Measurements from ENCODE around the gene PRUNE2. TPM values are rescaled to one million over a fixed set of nuclear protein-coding genes. Genes with fewer than 3 reads are reported as not detected.
A peak's percentile ranks its signal among the peaks of the same experiment; 100 is the strongest.

The PRUNE2 gene
- total and polyA plus RNA-seq, 9 of the 15 experiments (the other 6 are each of a cell fraction or from before 2014, with no cell fraction given), result 0.05 to 0.45 (median 0.18) TPM; not detected in 1

- TF ChIP-seq CHAMP1 (IDR thresholded peaks at IDR 0.05), result no peak
Observed at GRCh38 chr9:76609285-76610010, 296.5 kb downstream of the PRUNE2 start (continued).

- H3K9me3 ChIP-seq (replicated peaks; ENCODE audit: control insufficient read depth, insufficient read depth, low read depth, low read length), result no peaks in the 10 kb centered on the region
- no peaks in the 10 kb centered on the region; the same call in 1 of the 2 replicates for H4K20me1 ChIP-seq (replicated peaks; ENCODE audit: control insufficient read depth, insufficient read depth, low read length)
- intact Hi-C loops (cut with micrococcal nuclease), result no loop called here
- H3K9me1 ChIP-seq (ENCODE audit: control insufficient read depth, insufficient read depth, low read length), result no peaks in the 10 kb centered on the region
- H3K27ac ChIP-seq (ENCODE audit: extremely low read depth, low read depth, low read length), result no peak overlapping the region
- no peaks in the 10 kb centered on the region for H3K36me3 ChIP-seq (ENCODE audit: control insufficient read depth, insufficient read depth, low read length)
- H3K4me1 ChIP-seq (replicated peaks in 1 of 2; ENCODE audit: control insufficient read depth in 2 of 2, insufficient read depth in 2 of 2, low read length in 2 of 2), result no peaks in the 10 kb centered on the region; a peak in 1 of 5 replicates
- ATAC-seq (no peak), FAIRE-seq (no peak), DNase-seq (ENCODE audit: extremely low read depth in 1 of 4, low spot score in 3 of 4) (no peak)
- in situ Hi-C loops (cut with MboI), result no loop called here
- H2AFZ ChIP-seq (ENCODE audit: low read depth, low read length), result no peak overlapping the region
- WGBS (ENCODE audit: insufficient coverage, low coverage, missing lambda C conversion rate), result 40% methylated on average over 3 of the region's 4 CpGs
- no peak overlapping the region for H3K9ac ChIP-seq (ENCODE audit: insufficient read depth in 1 of 2, low read depth in 2 of 2, low read length in 2 of 2)
- ChIA-PET POLR2A (interaction anchor here (0.8 kb wide), 1 partner anchor 21 kb away, joined by 3 read pairs; no protein-coding TSS in a partner anchor), CTCF (ENCODE audit: low intra/inter-chr PET ratio) (no interaction called here)
- TF ChIP-seq ZBTB1 (CRISPR knock-in tag; IDR thresholded peaks at IDR 0.05; ENCODE audit: borderline replicate concordance, low read depth) (no peak), C11orf30 (IDR thresholded peaks at IDR 0.05; ENCODE audit: low read depth) (0 out of 2 replicates have a peak, but pooled peaks have one; percentile 5), HOMEZ (CRISPR knock-in tag; IDR thresholded peaks at IDR 0.05) (no peak), SRSF1 (IDR thresholded peaks at IDR 0.05; ENCODE audit: low read depth, low read length) (no peak)
- H3K27me3 ChIP-seq (ENCODE audit: control insufficient read depth in 2 of 2, insufficient read depth in 2 of 2, low read length in 2 of 2), result no peaks in the 10 kb centered on the region; a peak in 1 of 5 replicates
- H3K79me2 ChIP-seq (ENCODE audit: control insufficient read depth, insufficient read depth, low read length), result no peaks in the 10 kb centered on the region
- H3K4me3 ChIP-seq, result no peak overlapping the region
- BruUV-seq (replicated peaks), result no TSS peak
- no peak overlapping the region for H3K4me2 ChIP-seq (ENCODE audit: insufficient read depth, low read length)
Observed at GRCh38 chr9:76608575-76609273, 297.2 kb downstream of the PRUNE2 start.

Measured in K562 (cell line).